CD4-positive, CD25-positive, alpha-beta regulatory T cell (primary cell): ENCODE results near the gene XXYLT1. TPM values are rescaled to one million over a fixed set of nuclear protein-coding genes. Genes with fewer than 3 reads are reported as not detected.
A peak's percentile ranks its signal among the peaks of the same experiment; 100 is the strongest.

ENCODE experiments used
- ATAC-seq, 2 donors: fragments of 150-1000 bp; cut with Tn5 transposase; one replicate each; pipeline ENCODE4 v1.10.0; 2021; ENCODE audit warnings: low read depth in 2 of 2, moderate number of reproducible peaks in 2 of 2, moderate library complexity in 1 of 2
- DNase-seq, 3 donors: peaks; one replicate each; pipeline versions ENCODE4 v3.0.0 to v3.0.0-alpha.2; 2012 to 2022; ENCODE audit warnings: mixed read lengths in 1 of 3
- H3K27ac ChIP-seq: one replicate; pipeline ENCODE4 v1.7.0; 2013; ENCODE audit warnings: mild to moderate bottlenecking, low read length; ENCODE audit not compliant: insufficient read depth, poor library complexity, severe bottlenecking
- H3K27me3 ChIP-seq: one replicate; pipeline ENCODE4 v1.7.0; 2013; ENCODE audit warnings: low read length; ENCODE audit not compliant: control insufficient read depth, insufficient read depth
- H3K36me3 ChIP-seq: one replicate; pipeline ENCODE4 v1.7.0; 2013; ENCODE audit warnings: mild to moderate bottlenecking, low read length, moderate library complexity; ENCODE audit not compliant: control insufficient read depth, insufficient read depth
- H3K4me1 ChIP-seq: 2 replicates; pipeline ENCODE4 v1.7.0; 2013; ENCODE audit warnings: mild to moderate bottlenecking, low read length; ENCODE audit not compliant: insufficient read depth, control insufficient read depth, poor library complexity, severe bottlenecking
- H3K4me3 ChIP-seq: one replicate; pipeline ENCODE4 v1.7.0; 2013; ENCODE audit warnings: low read depth, mild to moderate bottlenecking, low read length, moderate library complexity
- H3K9me3 ChIP-seq, 2 experiments: 1 replicate in 1 of 2; 2 replicates in 1 of 2; pipeline ENCODE4 v1.7.0; 2013; ENCODE audit warnings: low read length in 2 of 2, mild to moderate bottlenecking in 1 of 2, moderate library complexity in 1 of 2; ENCODE audit not compliant: control insufficient read depth in 2 of 2
- H3K27ac Mint-ChIP-seq, 3 donors: one replicate each; pipeline ENCODE4 v1.8.0; 2020 to 2022; ENCODE audit warnings: mild to moderate bottlenecking in 3 of 3, mixed read lengths in 3 of 3, moderate library complexity in 2 of 3
- H3K27me3 Mint-ChIP-seq: one replicate; pipeline ENCODE4 v1.8.0; 2022; ENCODE audit warnings: mild to moderate bottlenecking, mixed read lengths
- H3K36me3 Mint-ChIP-seq: one replicate; pipeline ENCODE4 v1.8.0; 2020; ENCODE audit warnings: mixed read lengths
- H3K4me1 Mint-ChIP-seq, 4 donors: one replicate each; pipeline ENCODE4 v1.8.0; 2020 to 2022; ENCODE audit warnings: mixed read lengths in 4 of 4, mild to moderate bottlenecking in 1 of 4
- H3K4me3 Mint-ChIP-seq, 4 donors: one replicate each; pipeline ENCODE4 v1.8.0; 2020 to 2022; ENCODE audit warnings: mild to moderate bottlenecking in 4 of 4, mixed read lengths in 4 of 4, moderate library complexity in 3 of 4
- H3K9me3 Mint-ChIP-seq, 7 donors: one replicate each; pipeline ENCODE4 v1.8.0; 2020 to 2022; ENCODE audit warnings: mixed read lengths in 7 of 7, mild to moderate bottlenecking in 3 of 7, moderate library complexity in 2 of 7
- polyA plus RNA-seq, 4 donors: library from polyadenylated mRNA; unstranded; fragments of 300-500 nt; fragmentation: Illumina TruSeq; gene quantifications; one replicate each; pipeline ENCODE4 v1.2.3, GENCODE V29; 2021
- total RNA-seq: library from RNA; stranded (reverse); gene quantifications from one replicate; pipeline ENCODE4 v1.2.3, GENCODE V29; 2022

XXYLT1 gene
- total and polyA plus RNA-seq, 5 donors from 2014 or later: 3.9 to 6.4 (median 5.7) TPM

- H3K9me3 Mint-ChIP-seq: peaks cover 0 to 1% (median 0%) of the 10 kb centered on the region in 7 donors
- no peak overlapping the region for H3K4me3 Mint-ChIP-seq
- DNase-seq (no peak), ATAC-seq (no peak)
- H3K4me1 Mint-ChIP-seq: peaks cover 0 to 12% (median 1%) of the 10 kb centered on the region in 4 donors
- no peaks in the 10 kb centered on the region for H3K27me3 Mint-ChIP-seq
- Histone ChIP-seq H3K4me3 (no peak overlapping the region), H3K36me3 (no peaks in the 10 kb centered on the region), H3K27me3 (no peaks in the 10 kb centered on the region), H3K27ac (no peak overlapping the region), H3K4me1 (no peaks in the 10 kb centered on the region), H3K9me3 (no peaks in the 10 kb centered on the region)
- no peak overlapping the region for H3K27ac Mint-ChIP-seq
- peaks cover 17% of the 10 kb centered on the region for H3K36me3 Mint-ChIP-seq
Observed at GRCh38 chr3:195175076-195175475, 95.9 kb downstream of the XXYLT1 start.

- Histone ChIP-seq H3K4me3 (no peak overlapping the region), H3K36me3 (no peaks in the 10 kb centered on the region), H3K27ac (no peak overlapping the region), H3K9me3 (no peaks in the 10 kb centered on the region), H3K27me3 (no peaks in the 10 kb centered on the region), H3K4me1 (no peaks in the 10 kb centered on the region)
- peaks cover 0 to 8% (median 1%) of the 10 kb centered on the region in 4 donors for H3K4me1 Mint-ChIP-seq
- no peak overlapping the region for H3K27ac Mint-ChIP-seq
- ATAC-seq (no peak), DNase-seq (no peak)
- H3K36me3 Mint-ChIP-seq: peaks cover 17% of the 10 kb centered on the region
- H3K9me3 Mint-ChIP-seq: no peaks in the 10 kb centered on the region
- H3K27me3 Mint-ChIP-seq: no peaks in the 10 kb centered on the region
- no peak overlapping the region for H3K4me3 Mint-ChIP-seq
Observed at GRCh38 chr3:195173657-195174056, 97.3 kb downstream of the XXYLT1 start.

- Histone ChIP-seq H3K27ac (no peak overlapping the region), H3K9me3 (no peaks in the 10 kb centered on the region), H3K27me3 (no peaks in the 10 kb centered on the region), H3K36me3 (no peaks in the 10 kb centered on the region), H3K4me3 (no peak overlapping the region), H3K4me1 (no peaks in the 10 kb centered on the region)
- H3K4me1 Mint-ChIP-seq: peaks cover 0 to 4% (median 2%) of the 10 kb centered on the region in 4 donors
- ATAC-seq (no peak), DNase-seq (no peak)
- no peak overlapping the region for H3K4me3 Mint-ChIP-seq
- H3K9me3 Mint-ChIP-seq: no peaks in the 10 kb centered on the region
- peaks cover 13% of the 10 kb centered on the region for H3K36me3 Mint-ChIP-seq
- no peak overlapping the region for H3K27ac Mint-ChIP-seq
- H3K27me3 Mint-ChIP-seq: no peaks in the 10 kb centered on the region
Observed at GRCh38 chr3:195172896-195173295, 98.1 kb downstream of the XXYLT1 start.

- no peak overlapping the region for H3K4me3 Mint-ChIP-seq
Observed at GRCh38 chr3:195172039-195172684, 98.8 kb downstream of the XXYLT1 start.

GRCh38 chr3:195171093-195171873, 99.7 kb downstream of the XXYLT1 start:
- Mint-ChIP-seq H3K4me3 (no peak overlapping the region), H3K27ac (no peak overlapping the region), H3K4me1 (peaks cover 0 to 4% (median 3%) of the 10 kb centered on the region in 4 donors), H3K36me3 (peaks cover 9% of the 10 kb centered on the region), H3K27me3 (no peaks in the 10 kb centered on the region), H3K9me3 (no peaks in the 10 kb centered on the region)
- H3K36me3 ChIP-seq: no peaks in the 10 kb centered on the region
- no peak overlapping the region for H3K27ac ChIP-seq
- no peaks in the 10 kb centered on the region for H3K9me3 ChIP-seq
- ATAC-seq: no peak
- H3K4me3 ChIP-seq: no peak overlapping the region
- H3K27me3 ChIP-seq: no peaks in the 10 kb centered on the region
- no peaks in the 10 kb centered on the region for H3K4me1 ChIP-seq
- no peak for DNase-seq

More at GRCh38 chr3:195172039-195172684, 98.8 kb downstream of the XXYLT1 start:
- H3K27me3 Mint-ChIP-seq: no peaks in the 10 kb centered on the region
- peak overlapping the region in 1 of 3 donors; percentile 3 for H3K27ac Mint-ChIP-seq
- H3K4me3 ChIP-seq: no peak overlapping the region
- peaks cover 0 to 4% (median 2%) of the 10 kb centered on the region in 4 donors for H3K4me1 Mint-ChIP-seq
- no peaks in the 10 kb centered on the region for H3K9me3 Mint-ChIP-seq
- H3K4me1 ChIP-seq: no peaks in the 10 kb centered on the region
- ATAC-seq (no peak), DNase-seq (no peak)
- no peak overlapping the region for H3K27ac ChIP-seq
- H3K36me3 Mint-ChIP-seq: peaks cover 10% of the 10 kb centered on the region
- H3K27me3 ChIP-seq: no peaks in the 10 kb centered on the region
- no peaks in the 10 kb centered on the region for H3K9me3 ChIP-seq
- H3K36me3 ChIP-seq: no peaks in the 10 kb centered on the region

- H3K4me3 Mint-ChIP-seq: no peak overlapping the region
- DNase-seq: no peak
- no peak for ATAC-seq
- no peak overlapping the region for H3K4me3 ChIP-seq
- H3K27me3 Mint-ChIP-seq: no peaks in the 10 kb centered on the region
- no peaks in the 10 kb centered on the region for H3K9me3 Mint-ChIP-seq
- H3K27ac Mint-ChIP-seq: no peak overlapping the region
- H3K4me1 ChIP-seq: no peaks in the 10 kb centered on the region
- H3K27me3 ChIP-seq: no peaks in the 10 kb centered on the region
- no peak overlapping the region for H3K27ac ChIP-seq
- H3K36me3 ChIP-seq: no peaks in the 10 kb centered on the region
- peaks cover 4 to 11% (median 6%) of the 10 kb centered on the region in 4 donors for H3K4me1 Mint-ChIP-seq
- peaks cover 9% of the 10 kb centered on the region for H3K36me3 Mint-ChIP-seq
- no peaks in the 10 kb centered on the region for H3K9me3 ChIP-seq
Observed at GRCh38 chr3:195170496-195170895, 100.5 kb downstream of the XXYLT1 start.

- H3K9me3 ChIP-seq: no peaks in the 10 kb centered on the region
- Mint-ChIP-seq H3K4me3 (no peak overlapping the region), H3K4me1 (peaks cover 4 to 23% (median 9%) of the 10 kb centered on the region in 4 donors), H3K27me3 (no peaks in the 10 kb centered on the region), H3K9me3 (no peaks in the 10 kb centered on the region), H3K36me3 (peaks cover 2% of the 10 kb centered on the region), H3K27ac (no peak overlapping the region)
- no peaks in the 10 kb centered on the region for H3K4me1 ChIP-seq
- DNase-seq (no peak), ATAC-seq (no peak)
- H3K27me3 ChIP-seq: no peaks in the 10 kb centered on the region
- H3K27ac ChIP-seq: no peak overlapping the region
- H3K36me3 ChIP-seq: no peaks in the 10 kb centered on the region
- no peak overlapping the region for H3K4me3 ChIP-seq
Observed at GRCh38 chr3:195169011-195169649, 101.8 kb downstream of the XXYLT1 start.
